NCI-H2107 treated with DMSO at 0.1 percent for 48 hours (cell line): ENCODE measurements around the gene NCLN.
"Not testable (repeated sequence)": the region's sequence is repeated elsewhere in the genome, so short reads cannot be mapped to it uniquely, and the experiment has no call there.

Experiments
- DNase-seq: peaks from one replicate; lab custom pipeline; 2025; ENCODE audit not compliant: unreplicated experiment; lab: John Stamatoyannopoulos, UW

Gene NCLN

DNA sequence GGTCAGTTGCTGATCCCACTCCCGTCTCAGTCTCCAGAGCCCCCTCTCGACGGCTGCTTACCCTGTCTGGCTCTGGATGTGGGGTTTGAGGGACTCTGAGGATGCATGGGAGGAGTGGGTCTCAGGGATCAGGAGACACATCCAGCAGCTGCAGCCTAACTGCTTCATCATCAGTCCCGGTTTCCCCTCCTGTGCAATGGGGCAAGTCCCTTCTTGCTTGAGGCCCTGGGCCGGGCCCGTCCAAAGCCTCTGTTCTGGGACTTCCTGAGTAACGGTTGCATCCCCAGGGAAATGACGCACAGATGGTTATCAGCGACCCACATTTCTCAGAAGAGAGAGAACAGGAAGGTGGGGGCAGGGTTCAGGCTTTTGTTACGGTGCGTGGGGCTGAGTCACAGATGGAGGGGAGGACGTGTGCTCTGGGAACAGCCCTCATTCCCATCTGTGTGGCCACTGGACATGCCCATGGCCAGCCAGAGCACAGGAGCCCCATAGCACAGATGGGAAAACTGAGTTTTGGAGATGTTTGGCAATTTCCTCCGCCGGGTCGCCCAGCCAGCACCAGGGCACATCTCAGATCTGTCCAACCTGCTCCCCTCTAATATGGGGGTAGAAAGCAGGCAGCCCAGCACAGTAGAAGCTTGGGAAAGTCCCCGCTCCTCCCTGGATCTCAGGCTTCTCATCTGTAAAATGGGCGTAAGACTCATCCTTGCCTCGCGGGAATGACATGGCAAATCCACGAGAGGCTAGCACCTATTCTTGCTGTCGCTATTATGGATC is 30.6 kb upstream of the NCLN start:
- no peak for DNase-seq

DNA sequence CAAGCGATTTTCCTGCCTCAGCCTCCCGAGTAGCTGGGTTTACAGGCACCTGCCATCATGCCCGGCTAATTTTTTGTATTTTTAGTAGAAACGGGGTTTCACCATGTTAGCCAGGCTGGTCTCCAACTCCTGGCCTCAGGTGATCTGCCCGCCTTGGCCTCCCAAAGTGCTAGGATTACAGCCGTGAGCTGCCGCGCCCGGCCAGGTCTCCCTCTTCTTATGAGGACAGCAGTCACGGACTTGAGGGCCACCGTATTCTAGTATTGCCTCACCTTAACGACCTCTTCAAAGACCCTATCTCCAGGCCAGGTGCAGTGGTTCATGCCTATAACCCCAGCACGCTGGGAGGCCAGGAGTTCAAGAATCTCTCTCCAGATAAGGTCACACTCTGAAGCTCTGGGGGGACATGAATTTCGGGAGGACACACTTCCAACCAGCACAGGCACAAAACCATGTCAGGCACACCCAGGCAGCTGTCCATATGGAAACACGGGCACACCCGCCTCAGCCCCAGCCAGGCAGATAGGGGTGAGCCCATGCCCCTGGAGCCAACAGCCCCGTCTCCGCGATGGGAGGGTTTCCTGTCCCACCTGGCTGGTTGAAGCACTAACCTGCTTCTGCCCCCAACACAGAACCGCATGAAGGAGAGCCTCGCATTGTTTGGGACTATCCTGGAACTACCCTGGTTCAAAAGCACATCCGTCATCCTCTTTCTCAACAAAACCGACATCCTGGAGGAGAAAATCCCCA is 28.5 kb upstream of the NCLN start:
- no peak for DNase-seq

- DNase-seq, result no peak
These were observed 26.2 kb upstream of the NCLN start for GRCh38 chr19:3159565-3159964.

DNA sequence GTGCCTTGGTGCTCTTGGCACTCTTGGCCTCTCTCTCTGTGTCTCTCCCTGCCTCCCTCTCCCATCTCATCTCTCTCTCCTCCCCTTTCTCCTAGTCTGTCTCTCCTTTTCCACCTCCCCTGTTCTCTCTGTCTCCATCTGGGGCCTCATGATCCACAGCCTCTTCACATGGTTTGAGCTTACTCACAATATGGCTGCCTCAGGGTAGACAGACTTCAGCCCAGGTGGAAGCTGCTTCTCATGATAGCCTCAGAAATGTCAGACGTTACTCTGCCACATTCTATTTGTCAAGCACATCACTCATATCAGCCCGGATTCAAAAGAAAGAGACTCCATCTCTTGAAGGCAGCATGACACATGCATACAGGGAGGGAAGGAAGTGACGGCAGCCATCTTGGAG is 25.5 kb upstream of the NCLN start:
- no peak for DNase-seq

DNA sequence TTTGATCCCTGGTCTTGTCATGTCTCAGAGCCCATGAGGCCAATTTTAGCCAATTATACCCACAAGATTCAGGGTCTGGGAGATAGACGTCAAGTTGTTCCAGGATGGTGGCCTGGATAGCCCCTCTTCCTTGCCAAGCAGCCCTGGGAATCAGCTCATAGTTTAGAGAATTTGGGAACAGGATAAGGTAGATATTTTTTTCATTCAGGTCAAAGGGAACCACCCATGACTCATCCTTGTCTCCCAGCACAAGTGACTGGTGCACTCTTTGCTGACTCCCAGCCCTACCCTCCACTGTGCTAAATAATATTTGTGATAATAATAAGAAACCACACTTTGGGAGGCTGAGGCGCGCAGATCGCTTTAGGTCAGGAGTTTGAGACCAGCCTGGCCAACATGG is 24.3 kb upstream of the NCLN start:
- DNase-seq, result no peak

- no peak for DNase-seq
These were observed 23.1 kb upstream of the NCLN start for GRCh38 chr19:3162418-3163229.

GRCh38 chr19:3163230-3163886 is 22.4 kb upstream of the NCLN start:
- DNase-seq, result peak; percentile 45

DNA sequence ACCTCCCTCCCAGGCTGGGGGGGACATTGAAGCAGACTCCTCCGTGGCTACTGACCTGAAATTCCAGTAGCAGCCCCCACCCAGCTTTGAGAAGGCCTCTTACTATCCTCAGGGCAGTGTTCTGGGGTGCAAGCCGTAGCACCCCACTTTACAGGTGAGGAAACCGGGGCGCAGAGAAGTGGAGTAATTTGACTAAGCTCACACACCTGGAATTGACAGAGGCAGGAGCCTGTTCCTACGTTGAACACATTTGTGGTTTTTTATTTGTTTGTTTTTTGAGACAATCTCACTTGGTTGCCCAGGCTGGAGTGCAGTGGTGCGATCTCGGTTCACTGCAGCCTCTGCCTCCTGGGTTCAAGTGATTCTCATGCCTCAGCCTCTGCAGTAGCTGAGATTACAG is 21.8 kb upstream of the NCLN start:
- DNase-seq, result no peak

DNA sequence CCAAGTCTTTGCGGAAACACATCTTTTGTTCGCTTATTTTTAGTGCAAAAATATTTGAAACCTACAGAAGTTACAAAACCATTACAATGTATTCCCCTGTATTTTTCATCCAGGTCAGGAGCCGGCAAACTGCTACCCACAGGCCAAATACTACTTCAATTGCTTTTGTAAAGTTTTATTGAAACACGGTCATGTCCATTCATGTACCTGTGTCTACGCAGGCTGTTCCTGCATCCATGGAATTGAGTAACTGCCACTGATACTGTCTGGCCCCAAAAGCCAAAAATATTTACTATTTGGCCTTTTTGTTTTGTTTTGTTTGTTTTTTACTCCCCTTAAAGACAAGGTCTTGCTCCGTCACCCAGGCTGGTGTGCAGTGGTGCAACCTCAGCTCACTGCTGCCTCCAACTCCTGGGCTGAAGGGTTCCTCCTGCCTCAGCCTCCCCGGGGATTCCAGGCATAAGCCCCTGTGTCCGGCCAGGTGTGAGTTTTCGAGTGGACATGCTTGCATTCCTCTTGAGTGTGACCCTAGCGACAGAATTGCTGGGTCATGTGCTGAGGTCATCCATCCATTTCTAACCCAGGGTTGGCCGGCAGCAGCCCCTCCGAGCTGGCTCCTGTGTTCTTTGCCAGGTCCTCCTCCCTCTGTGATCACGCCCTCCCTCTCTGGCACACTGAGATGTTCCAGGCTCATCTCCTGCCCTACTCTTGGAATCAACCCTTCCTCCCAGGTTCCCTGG is 18.0 kb upstream of the NCLN start:
- DNase-seq, result no peak

- DNase-seq, result no peak
These were observed 13.6 kb upstream of the NCLN start for GRCh38 chr19:3171894-3172672.

- DNase-seq, result not testable (repeated sequence)
These were observed 13.1 kb upstream of the NCLN start for GRCh38 chr19:3172673-3173000.

DNA sequence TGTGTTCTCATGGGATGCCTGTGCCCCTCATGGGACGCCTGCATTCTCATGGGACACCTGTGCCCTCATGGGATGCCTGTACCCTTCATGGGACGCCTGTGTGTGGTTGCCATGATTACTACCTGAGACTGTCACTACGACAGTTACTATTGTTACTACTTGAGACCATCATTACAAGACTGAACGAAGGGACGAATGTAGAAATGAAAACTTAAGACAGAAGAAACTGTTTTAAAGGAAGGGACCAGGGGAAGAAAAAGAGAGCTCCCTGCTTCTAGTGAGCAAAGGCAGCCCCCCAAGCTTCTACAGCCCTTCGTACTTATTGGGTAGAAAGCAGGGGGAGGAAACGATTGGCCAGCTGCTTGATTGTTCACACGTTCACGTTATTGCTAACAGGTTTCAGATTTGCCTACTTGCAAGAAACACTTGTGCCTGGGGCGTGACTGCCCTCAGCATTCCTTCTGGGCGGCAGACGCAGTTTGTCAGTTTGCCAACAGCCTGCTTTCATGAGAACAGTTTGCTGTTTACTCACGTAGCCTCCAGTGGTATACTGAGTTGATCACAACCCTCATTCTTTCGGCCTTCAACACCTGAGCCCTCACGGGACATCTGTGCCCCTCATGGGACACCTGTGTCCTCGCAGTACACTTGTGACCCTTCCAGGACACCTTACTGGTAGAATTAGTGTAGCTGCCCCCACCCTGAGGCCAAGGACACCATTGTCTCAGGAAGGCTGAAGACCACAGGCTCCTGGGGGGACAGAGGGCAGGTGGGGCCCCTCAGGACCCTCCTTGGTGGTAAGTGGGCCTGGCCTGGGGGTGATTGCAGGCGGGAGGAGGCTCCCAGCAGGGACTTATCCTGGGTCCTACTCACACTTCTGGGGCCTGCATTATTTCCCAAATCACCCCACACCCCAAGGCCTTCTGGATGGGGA is 9.7 kb upstream of the NCLN start:
- DNase-seq, result no peak

- no peak for DNase-seq
These were observed 8.8 kb upstream of the NCLN start for GRCh38 chr19:3176715-3177501.

- no peak for DNase-seq
These were observed 7.3 kb upstream of the NCLN start, which contains the start of gene S1PR4 for GRCh38 chr19:3178377-3178972. Gene S1PR4 (plus strand): TSS chr19:3178769. CDS start chr19:3178793, 24 bp downstream.

DNA sequence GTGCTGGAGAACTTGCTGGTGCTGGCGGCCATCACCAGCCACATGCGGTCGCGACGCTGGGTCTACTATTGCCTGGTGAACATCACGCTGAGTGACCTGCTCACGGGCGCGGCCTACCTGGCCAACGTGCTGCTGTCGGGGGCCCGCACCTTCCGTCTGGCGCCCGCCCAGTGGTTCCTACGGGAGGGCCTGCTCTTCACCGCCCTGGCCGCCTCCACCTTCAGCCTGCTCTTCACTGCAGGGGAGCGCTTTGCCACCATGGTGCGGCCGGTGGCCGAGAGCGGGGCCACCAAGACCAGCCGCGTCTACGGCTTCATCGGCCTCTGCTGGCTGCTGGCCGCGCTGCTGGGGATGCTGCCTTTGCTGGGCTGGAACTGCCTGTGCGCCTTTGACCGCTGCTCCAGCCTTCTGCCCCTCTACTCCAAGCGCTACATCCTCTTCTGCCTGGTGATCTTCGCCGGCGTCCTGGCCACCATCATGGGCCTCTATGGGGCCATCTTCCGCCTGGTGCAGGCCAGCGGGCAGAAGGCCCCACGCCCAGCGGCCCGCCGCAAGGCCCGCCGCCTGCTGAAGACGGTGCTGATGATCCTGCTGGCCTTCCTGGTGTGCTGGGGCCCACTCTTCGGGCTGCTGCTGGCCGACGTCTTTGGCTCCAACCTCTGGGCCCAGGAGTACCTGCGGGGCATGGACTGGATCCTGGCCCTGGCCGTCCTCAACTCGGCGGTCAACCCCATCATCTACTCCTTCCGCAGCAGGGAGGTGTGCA is 6.6 kb upstream of the NCLN start:
- no peak for DNase-seq

DNA sequence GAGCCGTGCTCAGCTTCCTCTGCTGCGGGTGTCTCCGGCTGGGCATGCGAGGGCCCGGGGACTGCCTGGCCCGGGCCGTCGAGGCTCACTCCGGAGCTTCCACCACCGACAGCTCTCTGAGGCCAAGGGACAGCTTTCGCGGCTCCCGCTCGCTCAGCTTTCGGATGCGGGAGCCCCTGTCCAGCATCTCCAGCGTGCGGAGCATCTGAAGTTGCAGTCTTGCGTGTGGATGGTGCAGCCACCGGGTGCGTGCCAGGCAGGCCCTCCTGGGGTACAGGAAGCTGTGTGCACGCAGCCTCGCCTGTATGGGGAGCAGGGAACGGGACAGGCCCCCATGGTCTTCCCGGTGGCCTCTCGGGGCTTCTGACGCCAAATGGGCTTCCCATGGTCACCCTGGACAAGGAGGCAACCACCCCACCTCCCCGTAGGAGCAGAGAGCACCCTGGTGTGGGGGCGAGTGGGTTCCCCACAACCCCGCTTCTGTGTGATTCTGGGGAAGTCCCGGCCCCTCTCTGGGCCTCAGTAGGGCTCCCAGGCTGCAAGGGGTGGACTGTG is 5.9 kb upstream of the NCLN start:
- no peak for DNase-seq
